ENCODE measurements around the gene DNAJB13. TPM values are rescaled to one million over a fixed set of nuclear protein-coding genes. Genes with fewer than 3 reads are reported as not detected.
"Not testable (repeated sequence)": the region's sequence is repeated elsewhere in the genome, so short reads cannot be mapped to it uniquely, and the experiment has no call there.

DNAJB13 gene
- total RNA-seq, 8 experiments from 2014 or later = 0.17 to 6.7 (median 0.55) TPM; not detected in 1

DNA sequence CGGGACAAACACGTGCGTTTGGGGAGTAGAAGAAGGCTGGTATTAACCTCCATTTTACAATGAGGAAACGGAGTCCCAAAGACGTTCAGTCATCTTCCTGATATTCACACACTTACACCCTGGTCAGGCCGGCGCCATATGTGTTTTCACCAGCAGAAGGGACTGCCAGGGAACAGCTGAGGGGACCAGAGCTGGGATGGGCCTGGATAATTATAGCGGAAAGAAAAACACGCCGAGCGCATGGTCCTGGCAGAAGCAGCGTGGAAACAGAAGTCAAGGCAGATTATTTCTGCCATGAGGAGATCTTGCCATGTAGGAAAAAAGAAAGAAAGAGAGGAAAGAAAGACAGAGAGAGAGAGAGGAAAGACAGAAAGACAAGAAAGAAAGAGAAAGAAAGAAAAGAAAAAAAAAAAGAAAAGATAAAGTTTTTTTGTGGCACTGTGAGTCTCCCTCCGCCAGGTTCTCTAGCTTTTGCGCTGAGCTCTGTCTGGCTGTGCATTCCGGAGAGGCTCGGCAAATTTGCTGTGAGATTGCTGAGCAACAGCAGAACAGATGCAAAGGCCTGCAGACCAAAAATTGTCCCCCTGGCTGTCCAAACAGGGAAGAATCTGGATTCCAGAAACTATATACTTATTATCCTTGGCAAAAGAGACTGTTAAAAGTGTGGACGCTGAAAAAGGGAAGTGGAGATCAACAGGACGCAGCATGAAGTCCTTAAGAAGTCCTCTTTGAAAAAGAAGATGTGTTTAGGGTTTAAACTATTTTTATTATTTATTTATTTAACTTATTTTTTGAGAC, 33.1 kb downstream of the DNAJB13 start:
- in situ Hi-C loops (cut with MboI; ENCODE audit: low pct_unique_long_range_greater_than_20kb in 2 of 9, low sequenced_read_pairs in 9 of 9, unreplicated experiment in 9 of 9) = no loop called here
- H3K4me3 ChIP-seq = peak overlapping the region; percentile 43 to 53 (median 51)
- peak overlapping the region in 1 of 2 donors; percentile 30 for H3K27ac ChIP-seq
- H3K4me1 ChIP-seq (replicated peaks in 1 of 2) = peaks cover 3 to 11% of the 10 kb centered on the region in 2 donors
- 49 to 96% (median 66%) methylated on average over 4 to 16 of the region's 18 CpGs for WGBS, 10 experiments
- ATAC-seq (replicated peaks in 6 of 8) = no peak

DNA sequence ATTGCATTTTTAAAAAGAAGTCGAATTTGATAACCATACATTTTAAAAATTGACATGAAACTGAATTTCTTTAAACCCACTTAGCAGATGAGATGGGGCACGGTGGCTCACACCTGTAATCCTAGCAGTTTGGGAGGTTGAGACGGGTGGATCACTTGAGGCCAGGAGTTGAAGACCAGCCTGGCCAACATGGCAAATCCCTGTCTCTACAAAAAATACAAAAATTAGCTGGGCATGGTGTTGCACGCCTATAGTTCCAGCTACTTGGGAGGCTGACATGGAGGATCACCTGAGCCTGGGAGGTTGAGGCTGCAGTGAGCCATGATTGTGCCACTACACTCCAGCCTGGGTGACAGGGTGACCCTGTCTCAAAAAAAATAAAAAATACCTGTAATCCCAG, 34.8 kb downstream of the DNAJB13 start:
- in situ Hi-C loops (cut with MboI; ENCODE audit: low pct_unique_long_range_greater_than_20kb in 2 of 9, low sequenced_read_pairs in 9 of 9, unreplicated experiment in 9 of 9); H3K27ac ChIP-seq; H3K4me3 ChIP-seq; ATAC-seq (replicated peaks in 6 of 8): not testable (repeated sequence)
- H3K4me1 ChIP-seq (replicated peaks in 1 of 2) = peaks cover 3 to 11% of the 10 kb centered on the region in 2 donors
- WGBS, 10 experiments = 27 to 100% (median 75%) methylated on average over 1 to 3 of the region's 4 CpGs

DNA sequence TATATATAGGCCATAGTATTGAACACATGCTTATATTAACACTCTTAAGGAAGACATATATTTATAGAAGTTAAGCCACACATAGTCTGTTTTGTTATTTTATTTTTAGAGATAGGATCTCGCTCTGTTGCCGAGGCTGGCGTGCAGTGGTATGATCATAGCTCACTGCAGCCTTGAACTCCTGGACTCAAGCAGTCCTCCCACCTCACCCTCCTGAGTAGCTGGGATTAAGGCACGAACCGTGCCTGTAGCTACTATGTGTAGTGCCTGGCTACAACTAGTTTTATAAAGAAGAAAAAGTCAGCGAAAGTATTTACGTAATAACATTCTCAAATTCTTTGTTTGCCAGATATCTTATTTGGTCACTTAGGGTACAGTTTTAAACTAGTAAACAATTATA, 37.4 kb downstream of the DNAJB13 start:
- peaks cover 3 to 6% of the 10 kb centered on the region in 2 donors for H3K4me1 ChIP-seq (replicated peaks in 1 of 2)
- WGBS, 10 experiments = 81 to 100% (median 97%) methylated on average over 2 to 7 of the region's 7 CpGs; no CpG with 5 or more reads in 2 of the 10 experiments
- H3K4me3 ChIP-seq = no peak overlapping the region
- in situ Hi-C loops (cut with MboI; ENCODE audit: low pct_unique_long_range_greater_than_20kb in 2 of 9, low sequenced_read_pairs in 9 of 9, unreplicated experiment in 9 of 9) = no loop called here
- no peak overlapping the region for H3K27ac ChIP-seq
- ATAC-seq (replicated peaks in 6 of 8) = no peak

DNA sequence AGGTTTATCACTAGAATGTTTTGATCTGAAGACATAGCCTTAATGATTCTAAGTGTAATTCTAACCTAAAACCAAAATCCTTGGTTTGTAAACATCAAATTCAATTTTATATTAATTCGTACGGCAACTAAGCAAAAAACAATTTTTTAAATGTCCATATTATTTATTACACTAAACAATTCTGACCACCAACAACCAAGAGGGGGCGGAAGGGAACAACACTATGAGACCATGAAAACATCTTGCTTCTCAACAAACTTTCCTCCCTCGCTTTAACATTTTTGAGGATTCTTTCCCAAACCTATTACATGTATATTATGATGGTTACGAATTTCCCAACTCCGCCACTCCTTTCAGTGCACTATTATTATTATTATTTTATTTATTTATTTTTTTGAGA, 38.3 kb downstream of the DNAJB13 start:
- Histone ChIP-seq H3K4me3 (no peak overlapping the region), H3K27ac (no peak overlapping the region), H3K4me1 (replicated peaks in 1 of 2) (peaks cover 0 to under 1% of the 10 kb centered on the region in 2 donors)
- in situ Hi-C loops (cut with MboI; ENCODE audit: low pct_unique_long_range_greater_than_20kb in 2 of 9, low sequenced_read_pairs in 9 of 9, unreplicated experiment in 9 of 9) = no loop called here
- ATAC-seq (replicated peaks in 6 of 8) = no peak
- 75 to 96% (median 88%) methylated on average over 3 to 6 of the region's 6 CpGs for WGBS, 10 experiments

DNA sequence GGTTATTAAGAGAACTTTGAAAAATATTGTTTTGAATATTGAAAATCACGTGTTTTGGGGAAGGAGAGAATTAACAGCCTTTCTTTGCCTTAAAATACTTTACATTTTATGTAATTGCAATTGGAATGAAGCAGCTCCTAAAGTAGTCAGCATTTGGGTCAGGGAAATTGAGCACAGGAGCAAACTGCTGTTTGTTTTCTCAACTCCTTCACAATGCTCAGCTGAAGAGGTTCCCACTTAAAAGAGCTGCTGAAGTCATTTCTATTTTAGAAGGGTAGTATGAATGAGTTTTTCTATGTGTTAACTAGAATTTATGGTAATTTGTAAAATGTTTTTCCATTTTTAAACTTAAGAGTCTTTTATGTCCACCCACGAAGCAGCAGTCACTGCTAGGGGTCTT, 39.9 kb downstream of the DNAJB13 start:
- ATAC-seq (replicated peaks in 6 of 8) = no peak
- no peak overlapping the region for H3K4me3 ChIP-seq
- in situ Hi-C loops (cut with MboI; ENCODE audit: low pct_unique_long_range_greater_than_20kb in 2 of 9, low sequenced_read_pairs in 9 of 9, unreplicated experiment in 9 of 9) = no loop called here
- H3K4me1 ChIP-seq (replicated peaks in 1 of 2) = no peaks in the 10 kb centered on the region
- no peak overlapping the region for H3K27ac ChIP-seq
- WGBS, 10 experiments = 0 to 83% (median 41%) methylated on average over 1 to 2 of the region's 2 CpGs; no CpG with 5 or more reads in 3 of the 10 experiments

DNA sequence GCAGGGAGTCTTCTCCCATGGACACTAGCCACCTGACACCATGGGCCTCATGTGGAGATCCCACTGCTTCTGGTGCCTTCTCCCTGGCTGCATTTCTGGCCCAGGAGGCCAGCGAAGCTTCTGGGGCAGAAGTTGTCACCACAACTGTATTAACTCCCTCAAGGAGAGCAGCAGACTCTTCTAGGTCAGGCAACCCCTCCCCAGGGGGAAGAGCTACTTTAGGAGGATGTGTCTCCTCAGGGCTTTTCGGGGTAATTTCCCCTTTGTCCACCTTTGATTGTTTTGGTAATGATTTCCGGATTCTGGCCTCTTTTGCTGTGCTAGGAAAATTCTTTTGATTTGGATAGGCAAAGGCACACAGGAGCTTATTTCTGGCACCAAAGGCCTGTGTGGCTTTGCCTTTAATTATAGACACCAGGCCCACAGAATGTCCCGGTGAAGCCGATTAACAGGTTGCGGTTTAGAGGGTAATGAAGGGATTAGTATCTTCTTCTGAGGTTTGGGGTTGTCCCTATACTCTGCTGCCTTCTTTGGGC, 40.7 kb downstream of the DNAJB13 start:
- Histone ChIP-seq H3K27ac (no peak overlapping the region), H3K4me1 (replicated peaks in 1 of 2) (no peaks in the 10 kb centered on the region), H3K4me3 (no peak overlapping the region)
- no peak for ATAC-seq (replicated peaks in 6 of 8)
- in situ Hi-C loops (cut with MboI; ENCODE audit: low pct_unique_long_range_greater_than_20kb in 2 of 9, low sequenced_read_pairs in 9 of 9, unreplicated experiment in 9 of 9) = no loop called here
- 71 to 79% (median 76%) methylated on average over 3 to 6 of the region's 6 CpGs; no CpG with 5 or more reads in 6 of the 10 experiments for WGBS, 10 experiments

DNA sequence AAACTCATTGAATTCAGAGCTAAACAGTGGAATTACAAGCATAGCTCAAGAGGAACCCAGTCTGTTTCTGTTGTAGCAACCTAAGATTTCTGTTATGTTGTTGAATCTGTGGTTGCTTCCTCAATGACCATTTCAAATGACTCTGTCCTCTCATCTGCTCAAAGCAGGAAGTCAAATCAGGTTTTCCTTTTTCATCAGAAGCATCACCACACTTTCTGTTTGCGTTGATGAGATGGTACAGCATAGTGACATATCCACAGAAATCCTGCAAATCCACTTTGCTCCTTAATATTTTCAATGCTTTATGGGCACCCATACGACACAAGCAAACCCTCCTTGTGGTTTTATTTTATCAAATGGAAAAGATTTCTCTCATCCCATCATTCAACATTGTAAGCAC, 44.4 kb downstream of the DNAJB13 start:
- 0 to 100% (median 71%) methylated on average over 1 to 2 of the region's 2 CpGs for WGBS, 10 experiments
- ATAC-seq (replicated peaks in 6 of 8) = no peak
- H3K4me3 ChIP-seq = no peak overlapping the region
- in situ Hi-C loops (cut with MboI; ENCODE audit: low pct_unique_long_range_greater_than_20kb in 2 of 9, low sequenced_read_pairs in 9 of 9, unreplicated experiment in 9 of 9) = no loop called here
- H3K27ac ChIP-seq = no peak overlapping the region
- H3K4me1 ChIP-seq (replicated peaks in 1 of 2) = no peaks in the 10 kb centered on the region

DNA sequence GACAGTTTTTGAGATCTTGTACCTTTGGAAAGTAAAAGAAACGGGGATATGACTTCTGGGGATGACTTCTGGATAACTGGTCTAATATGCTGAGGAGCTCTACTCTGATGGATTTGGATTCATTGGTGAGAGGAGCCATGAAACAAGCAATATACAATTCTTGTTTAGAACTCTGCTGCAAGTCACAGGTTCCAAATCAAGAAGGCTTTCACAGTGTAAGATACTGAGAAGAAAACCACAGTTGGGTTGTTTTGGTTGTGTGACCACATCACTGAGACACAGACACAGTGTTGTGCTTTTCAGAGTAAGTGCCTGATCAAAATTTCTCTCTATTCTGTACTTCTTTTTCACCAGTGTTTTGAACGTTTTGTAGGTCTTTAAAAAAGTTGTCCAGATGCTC, 44.9 kb downstream of the DNAJB13 start:
- in situ Hi-C loops (cut with MboI; ENCODE audit: low pct_unique_long_range_greater_than_20kb in 2 of 9, low sequenced_read_pairs in 9 of 9, unreplicated experiment in 9 of 9) = no loop called here
- ATAC-seq (replicated peaks in 6 of 8) = no peak
- 0 to 77% (median 45%) methylated on average over 1 to 2 of the region's 2 CpGs; no CpG with 5 or more reads in 2 of the 10 experiments for WGBS, 10 experiments
- no peak overlapping the region for H3K27ac ChIP-seq
- peaks cover 3 to 4% of the 10 kb centered on the region in 2 donors for H3K4me1 ChIP-seq (replicated peaks in 1 of 2)
- no peak overlapping the region for H3K4me3 ChIP-seq

DNA sequence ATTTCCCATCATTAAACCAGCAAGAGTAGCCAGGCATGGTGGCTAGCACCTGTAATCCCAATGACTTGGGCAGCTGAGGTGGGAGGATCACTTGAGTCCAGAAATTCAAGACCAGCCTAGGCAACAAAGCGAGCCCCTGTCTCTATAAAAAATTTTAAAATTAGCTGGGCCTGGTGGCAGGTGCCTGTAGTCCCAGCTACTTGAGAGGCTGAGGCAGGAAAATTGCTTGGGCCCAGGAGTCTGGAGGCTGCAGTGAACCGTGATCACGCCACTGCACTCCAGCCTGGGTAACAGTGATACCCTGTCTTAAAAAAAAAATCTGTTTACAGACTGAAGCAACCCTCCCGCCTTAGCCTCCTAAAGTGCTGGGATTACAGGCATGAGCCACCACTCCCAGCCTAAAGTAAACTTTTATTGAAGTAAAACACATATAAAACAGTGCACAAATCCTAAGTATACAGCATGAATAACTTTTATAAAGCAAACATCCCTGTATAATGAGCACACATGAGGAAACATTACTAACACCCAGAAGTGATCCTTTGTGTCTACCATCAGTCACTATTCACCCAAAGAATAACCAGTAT, 45.4 kb downstream of the DNAJB13 start:
- in situ Hi-C loops (cut with MboI; ENCODE audit: low pct_unique_long_range_greater_than_20kb in 2 of 9, low sequenced_read_pairs in 9 of 9, unreplicated experiment in 9 of 9) = no loop called here
- 53 to 93% (median 81%) methylated on average over 1 to 4 of the region's 4 CpGs; no CpG with 5 or more reads in 4 of the 10 experiments for whole genome bisulfite sequencing, 10 experiments

DNA sequence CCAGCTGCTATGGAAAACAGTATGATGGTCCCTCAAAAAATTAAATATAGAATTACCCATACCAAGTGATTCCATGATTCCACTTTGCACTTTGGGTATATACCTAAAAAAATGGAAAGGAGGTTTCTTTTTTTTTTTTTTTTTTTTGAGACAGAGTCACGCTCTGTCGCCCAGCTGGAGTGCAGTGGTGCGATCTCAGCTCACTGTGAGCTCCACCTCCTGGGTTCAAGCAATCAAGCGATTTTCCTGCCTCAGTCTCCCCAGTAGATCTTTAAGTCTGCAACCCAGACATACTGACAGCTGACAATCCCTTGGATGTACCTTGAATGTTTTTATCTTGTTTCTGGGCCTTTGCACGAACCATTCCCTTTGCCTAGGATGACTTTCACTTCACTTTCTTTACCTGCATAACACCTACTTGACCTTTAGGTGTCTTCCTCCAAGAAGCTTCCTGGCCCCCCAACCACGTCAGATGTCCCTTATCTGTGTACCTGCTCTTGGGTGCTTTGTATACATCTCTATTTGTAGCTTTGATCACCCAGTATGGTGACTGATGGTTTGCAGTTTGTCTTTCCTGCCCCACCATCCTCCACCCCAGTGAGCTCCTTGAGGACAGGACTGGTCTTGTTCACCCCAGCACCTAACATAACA, 46.4 kb downstream of the DNAJB13 start:
- 0 to 100% (median 80%) methylated on average over 1 to 5 of the region's 6 CpGs; no CpG with 5 or more reads in 1 of the 10 experiments for WGBS, 10 experiments
- no peak overlapping the region for H3K27ac ChIP-seq
- H3K4me1 ChIP-seq (replicated peaks in 1 of 2) = peaks cover 4 to 5% of the 10 kb centered on the region in 2 donors
- ATAC-seq (replicated peaks in 6 of 8) = no peak
- in situ Hi-C loops (cut with MboI; ENCODE audit: low pct_unique_long_range_greater_than_20kb in 2 of 9, low sequenced_read_pairs in 9 of 9, unreplicated experiment in 9 of 9) = no loop called here
- no peak overlapping the region for H3K4me3 ChIP-seq

More for the DNA sequence above, 45.4 kb downstream of the DNAJB13 start:
- no peak overlapping the region for H3K4me3 ChIP-seq
- H3K4me1 ChIP-seq (replicated peaks in 1 of 2) = peaks cover 4 to 5% of the 10 kb centered on the region in 2 donors
- H3K27ac ChIP-seq = no peak overlapping the region
- no peak for ATAC-seq (replicated peaks in 6 of 8)

DNA sequence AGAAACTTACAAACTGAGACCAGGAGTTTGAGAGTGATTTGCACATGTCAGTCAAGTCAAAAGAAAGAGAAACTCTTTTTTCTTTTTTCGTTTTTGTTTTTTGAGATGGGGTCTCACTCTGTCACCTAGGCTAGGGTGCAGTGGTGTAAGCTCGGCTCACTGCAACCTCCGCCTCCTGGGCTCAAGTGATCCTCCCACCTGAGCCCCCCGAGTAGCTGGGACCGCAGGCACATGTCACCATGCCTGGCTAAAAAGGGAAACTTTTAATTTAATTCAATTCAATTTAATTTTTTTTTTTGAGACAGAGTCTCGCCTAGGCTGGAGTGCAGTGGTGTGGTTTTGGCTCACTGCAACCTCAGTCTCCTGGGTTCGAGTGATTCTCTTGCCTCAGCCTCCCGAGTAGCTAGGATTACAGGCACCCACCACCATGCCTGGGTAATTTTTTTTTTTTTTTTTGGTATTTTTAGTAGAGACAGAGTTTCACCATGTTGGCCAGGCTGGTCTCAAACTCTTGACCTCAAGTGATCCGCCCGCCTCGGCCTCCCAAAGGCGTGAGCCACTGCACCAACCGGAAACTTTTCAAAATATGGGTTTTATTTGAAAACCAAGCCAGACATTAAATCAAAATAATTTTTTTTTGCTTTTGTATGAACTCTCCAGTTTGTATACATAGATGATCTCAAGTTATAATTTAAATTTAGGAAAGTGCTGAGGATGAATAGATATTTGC, 48.2 kb downstream of the DNAJB13 start:
- Histone ChIP-seq H3K27ac (no peak overlapping the region), H3K4me3 (no peak overlapping the region), H3K4me1 (replicated peaks in 1 of 2) (peaks cover 4 to 5% of the 10 kb centered on the region in 2 donors)
- WGBS, 10 experiments = 67 to 97% (median 87%) methylated on average over 1 to 11 of the region's 13 CpGs; no CpG with 5 or more reads in 1 of the 10 experiments
- ATAC-seq (replicated peaks in 6 of 8) = no peak
- in situ Hi-C loops (cut with MboI; ENCODE audit: low pct_unique_long_range_greater_than_20kb in 2 of 9, low sequenced_read_pairs in 9 of 9, unreplicated experiment in 9 of 9) = no loop called here

DNA sequence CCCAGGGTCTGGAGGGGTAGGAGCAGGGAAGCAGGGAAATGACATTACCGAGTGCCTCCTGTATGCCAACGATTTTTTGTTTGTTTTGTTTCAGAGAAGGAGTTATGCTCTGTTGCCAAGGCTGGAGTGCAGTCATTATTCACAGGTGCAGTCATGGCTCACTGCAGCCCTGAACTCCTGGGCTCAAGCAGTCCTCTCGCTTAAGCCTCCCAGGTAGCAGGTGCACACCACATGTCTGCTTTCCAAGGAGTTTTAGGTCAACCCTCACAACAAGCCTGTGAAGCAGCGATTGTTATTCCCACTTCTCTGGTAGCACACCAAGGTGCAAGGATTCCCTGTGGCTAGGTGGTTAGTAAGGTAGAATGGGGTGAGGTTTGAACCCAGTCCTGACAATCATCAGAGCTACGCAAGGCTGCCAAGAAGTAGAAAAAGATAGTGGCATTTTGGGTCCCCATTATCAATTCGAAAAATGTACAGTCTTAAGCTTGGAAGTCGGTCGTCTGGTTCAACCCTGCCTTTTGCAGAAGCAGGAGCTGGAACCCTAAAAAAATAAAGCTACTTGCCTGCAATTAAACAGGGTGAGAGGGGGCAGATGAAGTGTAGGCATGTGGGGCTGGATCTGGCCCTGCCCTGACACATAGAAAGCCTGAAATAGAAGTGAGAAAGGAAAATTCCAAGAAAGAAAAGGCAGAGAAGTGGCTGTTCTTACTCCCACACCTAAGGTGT, 48.9 kb downstream of the DNAJB13 start:
- in situ Hi-C loops (cut with MboI; ENCODE audit: low pct_unique_long_range_greater_than_20kb in 2 of 9, low sequenced_read_pairs in 9 of 9, unreplicated experiment in 9 of 9) = no loop called here
- Histone ChIP-seq H3K27ac (no peak overlapping the region), H3K4me3 (no peak overlapping the region), H3K4me1 (replicated peaks in 1 of 2) (peaks cover 4 to 5% of the 10 kb centered on the region in 2 donors)
- 42 to 100% (median 87%) methylated on average over 1 to 8 of the region's 8 CpGs; no CpG with 5 or more reads in 1 of the 10 experiments for WGBS, 10 experiments
- no peak for ATAC-seq (replicated peaks in 6 of 8)

All from motor neuron (in vitro differentiated cells).